HUDEP-2 (cell line): ENCODE data around the gene MORN5.
A peak's percentile ranks its signal among the peaks of the same experiment; 100 is the strongest.

Experiments
- DNase-seq, 76 experiments: peaks; one replicate each; lab custom pipeline; 2025; ENCODE audit not compliant: unreplicated experiment in 76 of 76; lab: John Stamatoyannopoulos, UW

Gene MORN5

GRCh38 chr9:122226142-122226757, 66.5 kb downstream of the MORN5 start:
- DNase-seq, result no peak

GRCh38 chr9:122226758-122227574, 67.3 kb downstream of the MORN5 start:
- DNase-seq, result no peak

- DNase-seq, result no peak
Observed at GRCh38 chr9:122227575-122227900, 67.8 kb downstream of the MORN5 start.

- DNase-seq, result no peak
Observed at GRCh38 chr9:122228191-122228567, 68.5 kb downstream of the MORN5 start.

GRCh38 chr9:122228568-122229484, 69.1 kb downstream of the MORN5 start, which contains the start of gene LHX6:
TSS of gene LHX6 (minus strand) at chr9:122228957. CDS start at chr9:122228740, 217 bp downstream.
- DNase-seq, result peak in 1 of 76 experiments; percentile 12

GRCh38 chr9:122229485-122229837, 69.8 kb downstream of the MORN5 start:
- no peak for DNase-seq

- no peak for DNase-seq
Observed at GRCh38 chr9:122232796-122233306, 73.1 kb downstream of the MORN5 start.

GRCh38 chr9:122234022-122234748, 74.5 kb downstream of the MORN5 start:
- no peak for DNase-seq

- DNase-seq, result no peak
Observed at GRCh38 chr9:122236681-122237080, 77.0 kb downstream of the MORN5 start.

- no peak for DNase-seq
Observed at GRCh38 chr9:122239722-122240121, 80.0 kb downstream of the MORN5 start.

- DNase-seq, result no peak
Observed at GRCh38 chr9:122244349-122244748, 84.6 kb downstream of the MORN5 start.

GRCh38 chr9:122246666-122247065, 87.0 kb downstream of the MORN5 start:
- DNase-seq, result no peak

- DNase-seq, result no peak
Observed at GRCh38 chr9:122248448-122248865, 88.7 kb downstream of the MORN5 start.
